Measurements from ENCODE around the gene DCST1. TPM values are rescaled to one million over a fixed set of nuclear protein-coding genes. Genes with fewer than 3 reads are reported as not detected.

Gene DCST1
- total RNA-seq, 3 donors from 2014 or later: 0.19 to 0.20 TPM; not detected in 1

DNA sequence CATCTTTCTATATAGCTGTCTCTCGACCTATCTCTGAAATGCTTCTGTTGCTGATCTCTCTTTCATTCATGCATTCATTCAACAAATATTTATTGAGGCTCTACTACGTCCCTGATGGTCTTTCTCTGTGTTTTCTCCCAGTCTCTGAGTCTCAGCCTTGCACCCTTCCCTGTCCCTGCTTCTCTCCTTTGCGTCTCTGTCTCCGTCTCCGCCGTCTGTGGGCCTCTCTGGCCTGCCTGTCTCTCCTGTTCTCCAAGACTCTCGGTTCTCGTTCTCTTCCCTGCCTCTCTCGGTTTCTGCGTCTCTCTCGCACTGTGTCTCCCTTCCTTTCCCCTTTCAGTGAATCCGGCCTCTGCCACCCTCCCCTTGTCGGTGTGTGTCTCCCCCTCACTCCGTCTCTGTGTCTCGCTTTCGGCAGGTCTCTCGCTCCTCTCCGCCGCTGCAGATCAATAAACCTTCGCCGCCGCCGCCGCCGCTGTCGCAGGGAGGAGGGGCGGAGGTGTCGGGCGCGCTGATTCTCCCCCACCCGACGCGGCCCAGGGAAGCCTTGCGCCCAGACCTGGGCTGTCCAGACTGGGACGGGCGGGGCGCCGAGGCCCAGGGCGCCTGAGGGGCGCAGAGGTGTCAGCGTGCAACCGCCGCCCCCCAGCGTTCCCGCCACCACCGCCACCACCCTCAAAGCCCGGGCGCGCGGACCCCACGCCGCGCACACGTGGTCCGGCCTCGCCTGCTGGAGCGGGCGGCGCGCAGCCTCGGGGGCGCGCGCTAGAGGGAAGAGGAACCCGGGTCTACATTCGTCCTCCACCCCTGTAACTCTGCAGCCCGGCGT, 48.1 kb downstream of the DCST1 start:
- DNase-seq (peak; percentile 55 to 73 (median 58)), ATAC-seq (no peak)
- Histone ChIP-seq H3K36me3 (ENCODE audit: low read depth) (no peaks in the 10 kb centered on the region), H3K4me1 (ENCODE audit: low read depth) (peaks cover 67% of the 10 kb centered on the region), H3K4me3 (no peak overlapping the region), H3K9me3 (no peaks in the 10 kb centered on the region)
- TF ChIP-seq, protein P1, sequence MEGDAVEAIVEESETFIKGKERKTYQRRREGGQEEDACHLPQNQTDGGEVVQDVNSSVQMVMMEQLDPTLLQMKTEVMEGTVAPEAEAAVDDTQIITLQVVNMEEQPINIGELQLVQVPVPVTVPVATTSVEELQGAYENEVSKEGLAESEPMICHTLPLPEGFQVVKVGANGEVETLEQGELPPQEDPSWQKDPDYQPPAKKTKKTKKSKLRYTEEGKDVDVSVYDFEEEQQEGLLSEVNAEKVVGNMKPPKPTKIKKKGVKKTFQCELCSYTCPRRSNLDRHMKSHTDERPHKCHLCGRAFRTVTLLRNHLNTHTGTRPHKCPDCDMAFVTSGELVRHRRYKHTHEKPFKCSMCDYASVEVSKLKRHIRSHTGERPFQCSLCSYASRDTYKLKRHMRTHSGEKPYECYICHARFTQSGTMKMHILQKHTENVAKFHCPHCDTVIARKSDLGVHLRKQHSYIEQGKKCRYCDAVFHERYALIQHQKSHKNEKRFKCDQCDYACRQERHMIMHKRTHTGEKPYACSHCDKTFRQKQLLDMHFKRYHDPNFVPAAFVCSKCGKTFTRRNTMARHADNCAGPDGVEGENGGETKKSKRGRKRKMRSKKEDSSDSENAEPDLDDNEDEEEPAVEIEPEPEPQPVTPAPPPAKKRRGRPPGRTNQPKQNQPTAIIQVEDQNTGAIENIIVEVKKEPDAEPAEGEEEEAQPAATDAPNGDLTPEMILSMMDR (IDR thresholded peaks at IDR 0.05): no peak
- intact Hi-C loops (cut with DNase I, micrococcal nuclease): no loop called here

DNA sequence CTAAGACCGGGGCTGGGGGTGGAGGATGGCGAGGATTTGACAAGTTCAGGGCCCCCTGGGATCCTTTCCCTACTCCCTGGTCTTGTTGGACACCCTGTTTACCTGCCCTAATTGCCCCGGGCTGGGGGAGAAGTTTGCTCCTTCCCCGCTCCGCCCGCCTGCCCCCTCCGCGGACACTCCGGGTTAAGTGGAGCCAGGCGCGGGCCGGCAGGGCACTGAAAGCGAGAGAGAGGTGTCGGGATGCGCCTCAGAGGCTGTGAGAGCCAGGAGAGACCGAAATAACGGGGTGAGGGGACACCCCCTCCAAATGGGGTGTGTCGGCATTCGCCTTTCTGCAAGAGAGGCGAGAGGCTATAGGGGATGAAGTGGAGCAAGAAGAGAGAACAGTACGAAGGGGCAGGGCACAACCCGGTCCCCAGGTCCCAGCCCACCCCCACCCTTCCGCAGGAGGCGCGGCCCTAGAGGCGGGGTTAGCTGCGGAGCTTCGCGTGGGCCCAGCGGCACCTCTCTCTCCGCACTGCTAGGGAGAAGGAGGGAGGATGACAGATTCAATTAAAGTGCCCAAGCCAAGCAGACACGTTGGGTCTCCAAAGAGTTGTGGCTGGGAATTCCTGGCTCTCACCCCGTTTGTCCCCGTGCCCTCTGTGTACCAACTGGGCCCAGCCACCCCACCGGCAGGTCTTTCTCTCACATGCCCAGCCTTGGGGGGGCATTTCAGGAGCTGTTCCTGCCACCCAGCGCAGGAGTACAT, 48.9 kb downstream of the DCST1 start:
- no peak overlapping the region for H3K4me3 ChIP-seq
- TF ChIP-seq, protein P1 (IDR thresholded peaks at IDR 0.05): no peak
- peak; percentile 10 for ATAC-seq

DNA sequence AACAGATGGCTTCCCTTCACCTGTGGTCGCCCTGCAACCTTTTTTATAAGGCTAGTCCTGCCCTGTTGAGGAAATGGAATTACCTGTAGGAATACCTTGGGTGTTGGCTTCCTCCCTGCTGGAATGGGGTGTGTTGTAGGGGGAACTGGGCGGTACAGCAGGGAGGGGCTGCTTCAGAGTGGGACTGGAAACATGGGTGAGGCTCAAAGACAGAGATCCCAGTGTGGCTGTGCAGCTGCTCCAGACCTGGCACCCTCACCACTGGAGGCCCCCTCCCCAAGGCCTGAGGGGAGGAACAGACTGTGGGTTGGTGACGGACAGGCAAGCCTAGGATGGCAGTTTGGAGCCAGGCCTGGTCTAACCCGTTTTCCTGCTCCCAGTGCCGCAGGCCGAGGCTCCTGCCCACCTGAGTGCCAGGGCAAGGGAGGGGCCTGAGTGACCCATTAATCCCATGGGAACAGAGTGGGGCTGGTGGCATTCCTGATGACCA, 49.5 kb downstream of the DCST1 start:
- H3K4me1 ChIP-seq (ENCODE audit: low read depth): peaks cover 67% of the 10 kb centered on the region
- intact Hi-C loops (cut with DNase I, micrococcal nuclease): no loop called here
- no peaks in the 10 kb centered on the region for H3K9me3 ChIP-seq
- ATAC-seq (peak; percentile 56), DNase-seq (peak; percentile 80 to 85 (median 81))
- H3K36me3 ChIP-seq (ENCODE audit: low read depth): no peaks in the 10 kb centered on the region
- TF ChIP-seq, protein P1 (IDR thresholded peaks at IDR 0.05): no peak
- H3K4me3 ChIP-seq: no peak overlapping the region

More for the DNA sequence above, 48.9 kb downstream of the DCST1 start:
- Histone ChIP-seq H3K4me1 (ENCODE audit: low read depth) (peaks cover 67% of the 10 kb centered on the region), H3K9me3 (no peaks in the 10 kb centered on the region), H3K36me3 (ENCODE audit: low read depth) (no peaks in the 10 kb centered on the region)
- peak; percentile 68 to 82 (median 78) for DNase-seq
- intact Hi-C loops (cut with DNase I, micrococcal nuclease): no loop called here

DNA sequence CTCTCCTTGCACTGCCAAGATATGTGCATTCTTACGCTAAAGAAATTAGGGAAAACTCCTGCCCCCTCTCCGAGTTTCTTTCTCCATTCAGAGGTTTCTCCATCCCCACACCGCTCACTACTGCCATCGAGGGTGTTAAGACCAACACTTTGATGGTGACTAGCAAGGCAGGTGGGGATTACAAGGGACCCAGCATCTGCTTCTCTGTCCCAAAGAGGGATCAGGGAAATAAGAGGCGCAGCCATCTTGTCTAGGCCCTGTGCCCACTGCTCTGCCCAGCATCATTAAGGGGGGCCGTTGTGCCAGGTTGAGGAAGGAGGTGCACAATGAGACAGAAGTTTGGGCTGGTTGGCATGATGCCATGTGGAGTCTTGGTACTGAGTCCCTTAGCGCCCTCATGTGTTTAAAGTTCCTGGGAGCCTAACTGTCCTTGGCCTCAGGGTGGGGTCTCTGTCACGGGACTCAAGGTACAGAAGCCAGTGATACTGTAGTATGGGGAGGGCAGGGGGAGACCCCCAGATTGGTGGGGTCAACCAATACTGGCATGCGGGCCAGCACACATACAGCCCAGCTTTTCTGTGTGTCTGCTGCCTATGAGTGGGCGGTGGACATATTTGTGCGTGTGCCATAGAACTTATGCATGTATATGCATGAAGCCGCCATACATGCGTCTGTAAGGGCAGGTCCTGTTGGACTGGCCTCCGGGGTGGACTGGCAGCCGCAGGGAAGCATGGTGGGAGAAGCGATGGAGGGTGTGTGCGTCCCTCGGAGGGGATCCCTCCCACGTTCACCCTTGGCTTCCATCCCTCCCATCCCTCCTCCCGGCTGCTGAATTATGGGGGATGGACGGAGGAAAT, 50.5 kb downstream of the DCST1 start:
- TF ChIP-seq, protein P1 (IDR thresholded peaks at IDR 0.05): no peak
- Histone ChIP-seq H3K4me3 (no peak overlapping the region), H3K4me1 (ENCODE audit: low read depth) (peaks cover 63% of the 10 kb centered on the region), H3K36me3 (ENCODE audit: low read depth) (no peaks in the 10 kb centered on the region), H3K9me3 (no peaks in the 10 kb centered on the region)
- DNase-seq: peak; percentile 65 to 85 (median 71)
- intact Hi-C loops (cut with DNase I, micrococcal nuclease): no loop called here
- no peak for ATAC-seq

Measured in mucosa of descending colon (tissue), 3 donors.